ENCODE results near the gene IDI2.

DNA sequence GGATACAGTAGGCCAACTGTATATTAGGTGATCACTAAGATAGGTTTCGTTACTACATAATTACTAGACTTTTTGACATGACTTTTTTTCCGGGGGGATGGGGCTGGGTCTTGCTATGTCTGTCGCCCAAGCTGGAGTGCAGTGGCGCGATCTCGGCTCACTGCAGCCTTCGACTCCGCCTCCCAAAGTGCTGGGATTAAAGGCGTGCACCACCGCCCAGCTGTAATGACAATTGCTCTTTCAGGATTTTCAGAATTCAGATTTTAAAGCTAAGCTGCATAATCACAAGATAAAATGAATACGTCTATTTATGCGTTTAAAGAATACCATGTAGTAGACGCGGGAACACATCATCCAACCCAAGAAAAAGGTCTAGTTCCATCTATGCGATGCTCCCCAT lies 22.3 kb upstream of the IDI2 start:
- TF ChIP-seq, protein P1, sequence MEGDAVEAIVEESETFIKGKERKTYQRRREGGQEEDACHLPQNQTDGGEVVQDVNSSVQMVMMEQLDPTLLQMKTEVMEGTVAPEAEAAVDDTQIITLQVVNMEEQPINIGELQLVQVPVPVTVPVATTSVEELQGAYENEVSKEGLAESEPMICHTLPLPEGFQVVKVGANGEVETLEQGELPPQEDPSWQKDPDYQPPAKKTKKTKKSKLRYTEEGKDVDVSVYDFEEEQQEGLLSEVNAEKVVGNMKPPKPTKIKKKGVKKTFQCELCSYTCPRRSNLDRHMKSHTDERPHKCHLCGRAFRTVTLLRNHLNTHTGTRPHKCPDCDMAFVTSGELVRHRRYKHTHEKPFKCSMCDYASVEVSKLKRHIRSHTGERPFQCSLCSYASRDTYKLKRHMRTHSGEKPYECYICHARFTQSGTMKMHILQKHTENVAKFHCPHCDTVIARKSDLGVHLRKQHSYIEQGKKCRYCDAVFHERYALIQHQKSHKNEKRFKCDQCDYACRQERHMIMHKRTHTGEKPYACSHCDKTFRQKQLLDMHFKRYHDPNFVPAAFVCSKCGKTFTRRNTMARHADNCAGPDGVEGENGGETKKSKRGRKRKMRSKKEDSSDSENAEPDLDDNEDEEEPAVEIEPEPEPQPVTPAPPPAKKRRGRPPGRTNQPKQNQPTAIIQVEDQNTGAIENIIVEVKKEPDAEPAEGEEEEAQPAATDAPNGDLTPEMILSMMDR (IDR thresholded peaks at IDR 0.05), result no peak
- no peak for TF ChIP-seq POLR2A (IDR thresholded peaks at IDR 0.05)
